BJ (cell line): ENCODE data around the gene SRPX2. TPM values are rescaled to one million over a fixed set of nuclear protein-coding genes. Genes with fewer than 3 reads are reported as not detected.

Experiments
- CTCF ChIA-PET: fragments of 350-600 bp; formaldehyde crosslinking; extraction: SDS; loops from one replicate; lab custom pipeline; 2021; ENCODE audit warnings: antibody characterized with exemption, inconsistent platforms; lab: Yijun Ruan, JAX
- POLR2A ChIA-PET: fragments of 300-600 bp; sonication (Branson Sonifier 250); formaldehyde crosslinking; extraction: SDS; loops from one replicate; lab custom pipeline; 2021; ENCODE audit warnings: antibody characterized with exemption; lab: Charles Lee
- DNase-seq: peaks from one replicate; pipeline ENCODE4 v3.0.0-alpha.2; 2011; ENCODE audit warnings: low read depth
- H3K27me3 ChIP-seq: 2 replicates; pipeline ENCODE4 v1.6.0; 2011; ENCODE audit warnings: low read length; ENCODE audit not compliant: control insufficient read depth, insufficient read depth
- H3K36me3 ChIP-seq: 2 replicates; pipeline ENCODE4 v1.5.1; 2011; ENCODE audit warnings: low read length; ENCODE audit not compliant: control insufficient read depth, insufficient read depth
- H3K4me3 ChIP-seq: 2 replicates; pipeline ENCODE4 v1.5.1; 2011; ENCODE audit warnings: low read depth, mild to moderate bottlenecking, control low read depth, low read length
- polyA plus RNA-seq: library from polyadenylated mRNA; depleted of rRNA; stranded (reverse); fragments of >200 nt; gene quantifications from 2 replicates; pipeline ENCODE4 v1.2.3, GENCODE V29; 2011
- TF ChIP-seq, protein P1 (sequence below): IDR thresholded peaks from 2 replicates; pipeline ENCODE4 v1.5.1; 2011; ENCODE audit warnings: low read depth, mild to moderate bottlenecking, control low read depth, inconsistent platforms, low read length, moderate library complexity; ENCODE audit not compliant: insufficient read depth

The SRPX2 gene
- polyA plus RNA-seq, 1 experiment, result 52.7 TPM

DNA sequence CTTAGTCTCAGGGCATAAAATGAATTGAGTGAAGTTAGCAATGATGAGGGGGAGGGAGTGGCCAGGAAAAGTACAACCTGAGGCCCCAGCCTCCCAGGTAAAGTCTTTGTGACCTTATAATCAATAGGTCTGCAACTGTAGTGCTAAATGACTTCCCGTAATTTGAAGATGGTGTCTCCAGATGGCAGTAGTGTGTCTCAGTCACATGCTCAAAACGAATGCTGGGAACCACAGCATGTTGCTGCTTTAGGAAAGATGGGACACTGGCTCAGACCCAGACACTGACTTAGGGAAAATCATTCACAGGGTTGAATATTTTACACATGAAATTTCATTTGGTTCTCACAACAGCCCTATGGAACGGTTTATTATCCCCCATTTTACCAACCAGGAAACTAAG, 10.3 kb downstream of the SRPX2 start:
- Histone ChIP-seq H3K4me3 (no peak overlapping the region), H3K36me3 (no peaks in the 10 kb centered on the region), H3K27me3 (no peaks in the 10 kb centered on the region)
- CTCF ChIA-PET, result interaction anchor here (1.0 to 2.4 kb wide), 4 partner anchors 13 to 33 kb away, joined by 3 to 14 read pairs (median 4); partner anchors contain the start of gene TSPAN6
- DNase-seq, result no peak
- TF ChIP-seq, protein P1, sequence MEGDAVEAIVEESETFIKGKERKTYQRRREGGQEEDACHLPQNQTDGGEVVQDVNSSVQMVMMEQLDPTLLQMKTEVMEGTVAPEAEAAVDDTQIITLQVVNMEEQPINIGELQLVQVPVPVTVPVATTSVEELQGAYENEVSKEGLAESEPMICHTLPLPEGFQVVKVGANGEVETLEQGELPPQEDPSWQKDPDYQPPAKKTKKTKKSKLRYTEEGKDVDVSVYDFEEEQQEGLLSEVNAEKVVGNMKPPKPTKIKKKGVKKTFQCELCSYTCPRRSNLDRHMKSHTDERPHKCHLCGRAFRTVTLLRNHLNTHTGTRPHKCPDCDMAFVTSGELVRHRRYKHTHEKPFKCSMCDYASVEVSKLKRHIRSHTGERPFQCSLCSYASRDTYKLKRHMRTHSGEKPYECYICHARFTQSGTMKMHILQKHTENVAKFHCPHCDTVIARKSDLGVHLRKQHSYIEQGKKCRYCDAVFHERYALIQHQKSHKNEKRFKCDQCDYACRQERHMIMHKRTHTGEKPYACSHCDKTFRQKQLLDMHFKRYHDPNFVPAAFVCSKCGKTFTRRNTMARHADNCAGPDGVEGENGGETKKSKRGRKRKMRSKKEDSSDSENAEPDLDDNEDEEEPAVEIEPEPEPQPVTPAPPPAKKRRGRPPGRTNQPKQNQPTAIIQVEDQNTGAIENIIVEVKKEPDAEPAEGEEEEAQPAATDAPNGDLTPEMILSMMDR, result peak; percentile 24; the same call in 1 of the 2 replicates
- POLR2A ChIA-PET, result no interaction called here

DNA sequence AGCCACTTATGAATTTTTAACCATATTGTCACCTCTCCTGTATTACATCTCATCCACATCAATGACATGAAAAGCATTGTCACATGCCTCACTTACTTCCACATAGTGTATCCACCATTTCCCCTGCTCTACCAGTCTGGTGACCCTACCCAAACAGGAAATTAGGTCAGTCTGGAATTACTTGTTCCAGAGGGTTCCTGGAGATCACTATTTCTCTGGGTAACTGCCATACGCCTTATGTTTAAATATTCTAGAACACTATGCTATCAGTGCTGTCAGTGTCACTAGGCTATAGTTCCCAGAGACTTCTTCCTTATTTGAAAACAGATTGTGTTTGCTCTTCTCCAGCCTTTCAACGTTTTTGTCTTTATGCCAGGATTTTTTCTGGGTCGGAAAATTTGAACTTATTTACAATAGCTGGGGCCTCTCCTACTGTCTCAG, 15.0 kb downstream of the SRPX2 start:
- Histone ChIP-seq H3K36me3 (peaks cover 1% of the 10 kb centered on the region; the same call in 1 of the 2 replicates), H3K4me3 (no peak overlapping the region), H3K27me3 (no peaks in the 10 kb centered on the region)
- TF ChIP-seq, protein P1, result no peak
- DNase-seq, result no peak
- POLR2A ChIA-PET, result no interaction called here
- CTCF ChIA-PET, result interaction anchor here (1.3 kb wide), 1 partner anchor 13 kb away, joined by 6 read pairs; no protein-coding TSS in a partner anchor

DNA sequence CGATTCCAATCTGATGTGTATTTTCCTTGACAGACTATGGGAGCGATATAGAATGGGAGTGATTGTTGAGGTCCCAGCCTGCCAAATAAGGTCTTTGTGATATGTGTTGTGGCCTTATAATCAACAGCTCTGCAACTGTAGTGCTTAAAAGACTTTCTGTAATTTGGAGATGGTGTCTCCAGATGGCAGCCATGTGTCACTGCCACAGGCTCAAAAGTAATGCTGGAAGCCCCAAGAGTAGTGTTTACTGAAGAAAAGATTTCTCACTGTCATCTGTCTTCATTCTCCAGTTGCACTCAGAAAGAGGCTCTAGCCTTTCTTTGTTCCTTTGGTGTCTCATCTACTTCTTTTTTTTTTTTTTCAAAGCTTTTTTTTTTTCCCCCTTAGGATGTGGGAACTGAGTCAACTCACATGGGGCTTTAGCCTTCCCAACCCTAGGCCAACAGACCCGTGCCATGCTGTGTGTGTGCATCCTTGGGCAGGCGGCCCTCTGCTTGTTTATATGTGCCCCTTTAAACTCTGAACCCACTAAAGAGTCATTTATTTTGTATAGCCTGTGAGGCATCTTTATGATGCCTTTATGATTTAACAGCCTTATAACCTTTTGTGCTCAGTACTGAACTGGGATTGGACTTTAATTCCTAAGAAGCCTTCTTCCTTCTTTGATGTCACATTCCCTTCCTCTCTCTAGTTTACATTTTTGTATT, 15.6 kb downstream of the SRPX2 start:
- POLR2A ChIA-PET, result no interaction called here
- CTCF ChIA-PET, result interaction anchor here (1.3 kb wide), 1 partner anchor 12 kb away, joined by 6 read pairs; no protein-coding TSS in a partner anchor
- TF ChIP-seq, protein P1, result no peak
- DNase-seq, result no peak
- H3K27me3 ChIP-seq, result no peaks in the 10 kb centered on the region
- H3K4me3 ChIP-seq, result no peak overlapping the region
- peaks cover 1% of the 10 kb centered on the region; the same call in 1 of the 2 replicates for H3K36me3 ChIP-seq

DNA sequence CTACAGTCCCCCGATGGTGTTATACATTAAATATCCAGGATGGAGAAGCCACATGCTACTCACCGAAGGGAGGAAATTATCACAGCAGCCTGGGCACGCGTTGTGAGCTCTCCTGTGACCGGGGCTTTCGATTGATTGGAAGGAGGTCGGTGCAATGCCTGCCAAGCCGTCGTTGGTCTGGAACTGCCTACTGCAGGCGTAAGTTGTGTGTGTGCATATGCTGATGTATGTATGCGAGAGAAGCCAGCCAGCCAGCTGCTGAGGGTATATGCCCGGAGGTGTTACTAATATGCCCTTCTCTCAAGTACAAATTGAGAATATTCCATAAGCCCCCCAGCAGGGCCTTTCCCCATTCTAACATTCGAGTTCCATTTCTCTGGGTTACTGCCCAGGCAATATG, 18.2 kb downstream of the SRPX2 start:
- H3K4me3 ChIP-seq, result no peak overlapping the region
- no peaks in the 10 kb centered on the region for H3K27me3 ChIP-seq
- DNase-seq, result no peak
- peaks cover 1% of the 10 kb centered on the region for H3K36me3 ChIP-seq
- CTCF ChIA-PET, result interaction anchor here (2.0 kb wide), 1 partner anchor 9 kb away, joined by 11 read pairs; no protein-coding TSS in a partner anchor
- POLR2A ChIA-PET, result no interaction called here
- TF ChIP-seq, protein P1, result no peak

DNA sequence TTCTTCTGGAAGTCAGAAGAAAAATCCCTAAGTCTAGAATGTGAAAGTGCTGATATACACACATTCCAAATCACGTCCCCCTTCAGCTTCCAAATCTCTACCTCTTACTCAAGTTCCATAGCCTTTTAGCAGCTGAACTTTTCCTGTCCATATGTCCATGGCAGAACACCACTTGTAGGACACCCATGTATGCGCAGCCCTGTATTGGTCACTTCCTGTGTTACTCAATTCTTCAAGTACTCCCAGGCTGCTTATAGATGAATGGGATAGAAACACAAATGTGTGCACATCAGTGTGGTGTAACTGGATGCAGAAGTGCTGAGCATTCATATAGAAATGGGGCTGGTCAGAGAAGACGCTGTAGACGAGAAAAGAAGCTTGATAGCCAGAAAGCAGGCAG, 18.8 kb downstream of the SRPX2 start:
- ChIA-PET POLR2A (no interaction called here), CTCF (interaction anchor here (2.0 to 2.9 kb wide), 2 partner anchors 9 to 106 kb away, joined by 10 to 11 read pairs; no protein-coding TSS in a partner anchor)
- no peak for DNase-seq
- Histone ChIP-seq H3K36me3 (peaks cover 1% of the 10 kb centered on the region), H3K4me3 (no peak overlapping the region), H3K27me3 (no peaks in the 10 kb centered on the region)
- TF ChIP-seq, protein P1, result no peak
